Kidney (tissue), 14 donors: ENCODE data around the gene NRP2. TPM values are rescaled to one million over a fixed set of nuclear protein-coding genes. Genes with fewer than 3 reads are reported as not detected.

Experiments
- DNase-seq, 5 donors: peaks; one replicate each; pipeline ENCODE4 v3.0.0-alpha.2; 2013 to 2020
- FAIRE-seq: peaks from 2 replicates; lab custom pipeline; 2012; peaks lifted over from hg19 to GRCh38; lab: Jason Lieb, UNC
- H3K27ac ChIP-seq, 2 donors: one replicate each; pipeline ENCODE4 v1.7.0; 2013; ENCODE audit warnings: low read depth in 2 of 2, low read length in 2 of 2, inconsistent platforms in 1 of 2
- H3K27me3 ChIP-seq: one replicate; pipeline ENCODE4 v1.7.1; 2013; ENCODE audit warnings: low read length, inconsistent platforms; ENCODE audit not compliant: control insufficient read depth, insufficient read depth
- H3K36me3 ChIP-seq, 3 donors: one replicate each; pipeline versions ENCODE4 v1.7.0 to v1.7.1; 2013; ENCODE audit warnings: low read length in 3 of 3, control low read depth in 1 of 3, inconsistent platforms in 1 of 3; ENCODE audit not compliant: insufficient read depth in 3 of 3, control insufficient read depth in 2 of 3
- H3K4me1 ChIP-seq, 3 donors: one replicate each; pipeline versions ENCODE4 v1.7.0 to v1.7.1; 2013; ENCODE audit warnings: low read length in 3 of 3, inconsistent platforms in 1 of 3, low read depth in 1 of 3; ENCODE audit not compliant: control insufficient read depth in 2 of 3, insufficient read depth in 2 of 3
- H3K4me3 ChIP-seq, 3 donors: one replicate each; pipeline versions ENCODE4 v1.7.0 to v1.8.1; 2013; ENCODE audit warnings: low read length in 3 of 3, control low read depth in 1 of 3, inconsistent platforms in 1 of 3
- H3K9ac ChIP-seq, 3 donors: one replicate each; pipeline versions ENCODE4 v1.7.0 to v1.7.1; 2013; ENCODE audit warnings: low read length in 3 of 3, control low read depth in 1 of 3, inconsistent platforms in 1 of 3
- H3K9me3 ChIP-seq, 3 donors: one replicate each; pipeline versions ENCODE4 v1.7.0 to v1.7.1; 2013; ENCODE audit warnings: low read length in 3 of 3, control low read depth in 1 of 3, inconsistent platforms in 1 of 3; ENCODE audit not compliant: control insufficient read depth in 2 of 3, insufficient read depth in 1 of 3
- intact Hi-C: fragments of 100-400 bp; cut with DNase I; formaldehyde crosslinking; loops from one replicate; pipeline ENCODE4 v1.11.1; 2022
- polyA plus RNA-seq: library from polyadenylated mRNA; stranded (reverse); fragments of 350-450 nt; fragmentation: Illumina TruSeq; extraction: RNeasy Lipid Tissue Mini Kit (QIAGEN cat#74804); gene quantifications from one replicate; pipeline ENCODE4 v1.2.3, GENCODE V29; 2014; ENCODE audit warnings: low read depth, low replicate concordance; ENCODE audit not compliant: insufficient read depth
- total RNA-seq: library from RNA; stranded (reverse); fragmentation: NEBNext Ultra II Directional; extraction: Animal tissue kit (Norgen Biotek cat#: 25700); gene quantifications from one replicate; pipeline ENCODE4 v1.2.1, GENCODE V29; 2021
- TF ChIP-seq, protein P1 (sequence below): IDR thresholded peaks from 3 replicates; pipeline ENCODE4 v1.5.1; 2012; ENCODE audit warnings: mild to moderate bottlenecking, moderate library complexity, borderline replicate concordance; ENCODE audit not compliant: insufficient read depth; ENCODE audit errors: extremely low read depth
- donor health status: control.
- donor health status: control.
- donor health status: control.
- donor health status: control.
- donor health status: control.
- donor health status: DM: yes; HTN: yes; CAD: no.
- donor health status: Normal renal cell carcinoma (clear cell type).

Gene NRP2
- total and polyA plus RNA-seq, 2 donors from 2014 or later = 2.3 to 37.7 TPM

DNA sequence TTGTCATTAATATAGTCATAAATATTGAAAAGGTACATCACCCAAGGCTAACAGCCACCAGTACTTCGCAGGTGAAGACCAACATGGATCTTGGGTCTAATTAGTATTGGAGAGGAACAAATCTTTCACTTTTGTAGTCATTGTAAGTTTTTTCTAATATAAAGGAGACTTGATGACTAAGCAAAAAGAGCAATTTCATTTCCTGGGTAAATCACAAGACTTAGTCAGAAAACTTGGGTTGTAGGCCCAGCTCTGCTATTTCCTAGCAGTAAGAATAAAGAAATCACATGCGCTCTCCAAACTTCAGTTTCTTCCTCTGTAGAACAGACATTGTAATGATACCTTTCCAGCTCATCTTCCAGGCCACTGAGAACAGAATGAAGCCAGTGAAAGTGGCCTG, 40.9 kb downstream of the NRP2 start:
- H3K4me3 ChIP-seq = no peak overlapping the region
- no peak overlapping the region for H3K9ac ChIP-seq
- no peaks in the 10 kb centered on the region for H3K27me3 ChIP-seq
- no peak for FAIRE-seq
- no peak for DNase-seq
- TF ChIP-seq, protein P1, sequence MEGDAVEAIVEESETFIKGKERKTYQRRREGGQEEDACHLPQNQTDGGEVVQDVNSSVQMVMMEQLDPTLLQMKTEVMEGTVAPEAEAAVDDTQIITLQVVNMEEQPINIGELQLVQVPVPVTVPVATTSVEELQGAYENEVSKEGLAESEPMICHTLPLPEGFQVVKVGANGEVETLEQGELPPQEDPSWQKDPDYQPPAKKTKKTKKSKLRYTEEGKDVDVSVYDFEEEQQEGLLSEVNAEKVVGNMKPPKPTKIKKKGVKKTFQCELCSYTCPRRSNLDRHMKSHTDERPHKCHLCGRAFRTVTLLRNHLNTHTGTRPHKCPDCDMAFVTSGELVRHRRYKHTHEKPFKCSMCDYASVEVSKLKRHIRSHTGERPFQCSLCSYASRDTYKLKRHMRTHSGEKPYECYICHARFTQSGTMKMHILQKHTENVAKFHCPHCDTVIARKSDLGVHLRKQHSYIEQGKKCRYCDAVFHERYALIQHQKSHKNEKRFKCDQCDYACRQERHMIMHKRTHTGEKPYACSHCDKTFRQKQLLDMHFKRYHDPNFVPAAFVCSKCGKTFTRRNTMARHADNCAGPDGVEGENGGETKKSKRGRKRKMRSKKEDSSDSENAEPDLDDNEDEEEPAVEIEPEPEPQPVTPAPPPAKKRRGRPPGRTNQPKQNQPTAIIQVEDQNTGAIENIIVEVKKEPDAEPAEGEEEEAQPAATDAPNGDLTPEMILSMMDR = no peak
- peaks cover 0 to 5% (median 0%) of the 10 kb centered on the region in 3 donors for H3K36me3 ChIP-seq
- no peaks in the 10 kb centered on the region for H3K4me1 ChIP-seq
- H3K27ac ChIP-seq = no peak overlapping the region
- no peaks in the 10 kb centered on the region for H3K9me3 ChIP-seq
- intact Hi-C loops = no loop called here

DNA sequence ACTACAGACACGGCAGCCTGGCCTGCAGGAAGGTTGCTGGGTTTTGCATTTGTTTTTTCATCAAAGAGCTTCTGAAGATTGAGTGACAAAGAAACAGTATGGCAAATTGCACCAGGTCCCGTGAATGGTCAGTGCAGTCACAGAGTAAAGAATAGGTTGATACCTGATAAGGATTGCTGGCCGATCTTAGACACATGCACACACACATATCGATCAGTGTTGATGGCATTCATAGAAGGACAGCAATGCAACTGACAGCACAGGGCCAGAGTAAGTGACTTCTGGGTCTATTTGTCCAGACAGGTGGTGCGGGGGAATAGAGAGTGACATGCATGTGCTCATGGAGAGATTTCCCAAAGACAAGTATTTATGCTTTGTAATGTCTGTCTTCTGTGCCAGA, 42.8 kb downstream of the NRP2 start:
- no peak overlapping the region for H3K27ac ChIP-seq

DNA sequence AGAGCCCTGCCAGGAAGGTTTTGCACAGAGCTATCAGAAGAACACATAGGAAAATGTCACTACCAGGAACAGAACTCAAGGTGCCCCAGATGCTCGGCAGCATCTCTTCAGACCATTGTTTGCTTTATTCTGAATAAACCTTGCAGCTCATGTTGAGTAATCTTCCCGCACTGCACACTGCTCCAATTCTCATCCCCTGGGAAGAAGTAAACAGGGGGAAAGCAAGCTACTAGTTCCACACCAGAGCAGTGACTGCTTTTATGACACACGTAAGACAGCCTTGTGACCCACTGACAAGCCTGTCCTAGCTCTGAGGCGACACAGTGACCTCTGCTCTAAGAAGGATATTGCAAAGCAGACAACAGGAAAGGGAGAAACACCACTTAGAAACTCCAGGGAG, 44.2 kb downstream of the NRP2 start:
- intact Hi-C loops = no loop called here
- no peak for FAIRE-seq
- TF ChIP-seq, protein P1 = no peak
- DNase-seq = no peak
- Histone ChIP-seq H3K9me3 (no peaks in the 10 kb centered on the region), H3K9ac (no peak overlapping the region), H3K27ac (no peak overlapping the region), H3K4me3 (no peak overlapping the region), H3K27me3 (no peaks in the 10 kb centered on the region), H3K36me3 (peaks cover 0 to 5% (median 0%) of the 10 kb centered on the region in 3 donors), H3K4me1 (no peaks in the 10 kb centered on the region)

More for the DNA sequence above, 42.8 kb downstream of the NRP2 start:
- TF ChIP-seq, protein P1 = no peak
- H3K36me3 ChIP-seq = peaks cover 0 to 5% (median 0%) of the 10 kb centered on the region in 3 donors
- no peak for FAIRE-seq
- H3K9ac ChIP-seq = no peak overlapping the region
- H3K4me3 ChIP-seq = no peak overlapping the region
- no peak for DNase-seq
- no peaks in the 10 kb centered on the region for H3K4me1 ChIP-seq
- intact Hi-C loops = no loop called here
- no peaks in the 10 kb centered on the region for H3K27me3 ChIP-seq
- no peaks in the 10 kb centered on the region for H3K9me3 ChIP-seq

DNA sequence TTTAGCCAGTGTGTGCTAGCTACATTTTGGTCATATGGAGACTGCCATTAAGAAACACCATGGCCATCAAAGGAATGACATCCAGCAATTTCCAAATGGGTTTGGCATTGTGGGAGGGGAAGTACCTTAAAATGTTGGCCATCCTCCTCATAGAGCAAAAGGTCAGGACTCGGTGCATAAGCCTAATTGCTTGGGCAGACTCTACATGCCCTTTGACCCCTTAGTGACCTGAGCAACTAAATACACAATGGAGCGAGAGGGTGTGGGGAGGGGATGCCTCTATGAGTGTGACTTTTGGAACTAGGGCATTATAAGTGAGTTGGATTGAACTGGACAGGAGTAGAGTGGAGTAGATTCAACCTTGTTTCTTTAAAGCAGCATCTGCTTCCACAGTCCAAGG, 44.9 kb downstream of the NRP2 start:
- intact Hi-C loops = no loop called here
- FAIRE-seq (no peak), DNase-seq (no peak)
- H3K9ac ChIP-seq = no peak overlapping the region
- peaks cover 0 to 5% (median 0%) of the 10 kb centered on the region in 3 donors for H3K36me3 ChIP-seq
- TF ChIP-seq, protein P1 = no peak
- no peak overlapping the region for H3K27ac ChIP-seq
- no peaks in the 10 kb centered on the region for H3K9me3 ChIP-seq
- H3K27me3 ChIP-seq = no peaks in the 10 kb centered on the region
- no peak overlapping the region for H3K4me3 ChIP-seq
- no peaks in the 10 kb centered on the region for H3K4me1 ChIP-seq
